SK-N-SH treated with all-trans-retinoic acid at 6 μM for 48 hours (cell line): ENCODE measurements around the gene CCN2.

Source experiments
- ATAC-seq: fragments of 200-7000 bp; cut with Tn5 transposase; 3 replicates; pipeline ENCODE4 v1.9.1; 2020; ENCODE audit warnings: mild to moderate bottlenecking, moderate library complexity
- ARNTL ChIP-seq: fragments of 450-650 bp; formaldehyde crosslinking; IDR thresholded peaks from 2 replicates; pipeline ENCODE4 v1.5.0; 2020; ENCODE audit warnings: low read depth, mild to moderate bottlenecking, moderate library complexity, borderline replicate concordance
- BACH2 ChIP-seq: fragments of 250-450 bp; sonication (Bioruptor Pico); IDR thresholded peaks from 2 replicates; pipeline ENCODE4 v1.9.0; 2021; ENCODE audit warnings: mild to moderate bottlenecking, borderline replicate concordance
- CREB5 ChIP-seq: fragments of 250-450 bp; sonication (Bioruptor Pico); IDR thresholded peaks from 2 replicates; pipeline ENCODE4 v1.5.1; 2020; ENCODE audit warnings: low read depth, mild to moderate bottlenecking, moderate library complexity
- CSDC2 ChIP-seq: fragments of 250-450 bp; sonication (Bioruptor Pico); IDR thresholded peaks from 2 replicates; pipeline ENCODE4 v1.5.0; 2020; ENCODE audit warnings: mild to moderate bottlenecking, moderate library complexity
- ESRRG ChIP-seq: fragments of 250-450 bp; sonication (Bioruptor Pico); IDR thresholded peaks from 2 replicates; pipeline ENCODE4 v1.6.1; 2021; ENCODE audit warnings: mild to moderate bottlenecking
- GLIS3 ChIP-seq: fragments of 250-450 bp; sonication (Bioruptor Pico); IDR thresholded peaks from 2 replicates; pipeline ENCODE4 v1.5.0; 2020; ENCODE audit warnings: mild to moderate bottlenecking, moderate library complexity
- ISL1 ChIP-seq: fragments of 250-450 bp; sonication (Bioruptor Pico); IDR thresholded peaks from 2 replicates; pipeline ENCODE4 v2.1.2; 2022; ENCODE audit warnings: mild to moderate bottlenecking, moderate library complexity
- OSR1 ChIP-seq: fragments of 250-450 bp; sonication (Bioruptor Pico); IDR thresholded peaks from 2 replicates; pipeline ENCODE4 v1.8.0; 2022; ENCODE audit warnings: moderate library complexity, mild to moderate bottlenecking, inconsistent platforms
- PATZ1 ChIP-seq: fragments of 250-450 bp; sonication (Bioruptor Pico); IDR thresholded peaks from 2 replicates; pipeline ENCODE4 v1.8.0; 2020; ENCODE audit warnings: mild to moderate bottlenecking, moderate library complexity, borderline replicate concordance
- POU6F1 ChIP-seq: fragments of 250-450 bp; sonication (Bioruptor Pico); IDR thresholded peaks from 2 replicates; pipeline ENCODE4 v1.8.0; 2021; ENCODE audit warnings: low read depth, mild to moderate bottlenecking, moderate library complexity, borderline replicate concordance
- PPARA ChIP-seq: fragments of 250-450 bp; sonication (Bioruptor Pico); IDR thresholded peaks from 2 replicates; pipeline ENCODE4 v1.5.0; 2020; ENCODE audit warnings: mild to moderate bottlenecking, borderline replicate concordance
- RARB ChIP-seq: fragments of 250-450 bp; sonication (Bioruptor Pico); IDR thresholded peaks from 2 replicates; pipeline ENCODE4 v1.8.0; 2021; ENCODE audit warnings: mild to moderate bottlenecking, moderate library complexity
- SNAI2 ChIP-seq: fragments of 250-450 bp; sonication (Bioruptor Pico); IDR thresholded peaks from 2 replicates; pipeline ENCODE4 v1.5.0; 2020; ENCODE audit warnings: mild to moderate bottlenecking, moderate library complexity
- TCF4 ChIP-seq: fragments of 250-450 bp; sonication (Bioruptor Pico); IDR thresholded peaks from 2 replicates; pipeline ENCODE4 v1.8.0; 2021; ENCODE audit warnings: mild to moderate bottlenecking, moderate library complexity, borderline replicate concordance
- TOX ChIP-seq: fragments of 250-450 bp; sonication (Bioruptor Pico); IDR thresholded peaks from 2 replicates; pipeline ENCODE4 v1.8.0; 2021; ENCODE audit warnings: mild to moderate bottlenecking, moderate library complexity, borderline replicate concordance
- TSHZ2 ChIP-seq: fragments of 250-450 bp; sonication (Bioruptor Pico); IDR thresholded peaks from 2 replicates; pipeline ENCODE4 v1.5.0; 2020; ENCODE audit warnings: mild to moderate bottlenecking, moderate library complexity
- ZC3H10 ChIP-seq: fragments of 250-450 bp; sonication (Bioruptor Pico); IDR thresholded peaks from 2 replicates; pipeline ENCODE4 v1.5.1; 2021; ENCODE audit warnings: mild to moderate bottlenecking, moderate library complexity
- ZFP30 ChIP-seq: fragments of 450-650 bp; formaldehyde crosslinking; IDR thresholded peaks from 2 replicates; pipeline ENCODE4 v1.5.0; 2022; ENCODE audit warnings: mild to moderate bottlenecking, moderate library complexity
- ZNF565 ChIP-seq: fragments of 450-650 bp; formaldehyde crosslinking; conservative IDR thresholded peaks from 2 replicates; pipeline ENCODE4 v1.5.0; 2020; ENCODE audit warnings: low read depth, mild to moderate bottlenecking, moderate library complexity
- ZNF8 ChIP-seq: fragments of 450-650 bp; formaldehyde crosslinking; IDR thresholded peaks from 2 replicates; pipeline ENCODE4 v1.5.0; 2020; ENCODE audit warnings: mild to moderate bottlenecking, moderate library complexity

CCN2 gene

GRCh38 chr6:131981624-131981978 lies 30.4 kb upstream of the CCN2 start:
- no peak for ATAC-seq

GRCh38 chr6:131980791-131981623 lies 29.8 kb upstream of the CCN2 start:
- peak; percentile 23; the same call in 1 of the 3 replicates for ATAC-seq
- no peak for TF ChIP-seq OSR1 (CRISPR knock-in tag)
- TF ChIP-seq ZNF8 (CRISPR knock-in tag), result no peak
- TF ChIP-seq ZFP30 (CRISPR knock-in tag), result no peak
- no peak for TF ChIP-seq TCF4 (CRISPR knock-in tag)
- no peak for TF ChIP-seq ISL1 (CRISPR knock-in tag)
- TF ChIP-seq ZNF565 (CRISPR knock-in tag), result no peak

More at GRCh38 chr6:131981624-131981978, 30.4 kb upstream of the CCN2 start:
- TF ChIP-seq PATZ1 (CRISPR knock-in tag) (no peak), ARNTL (CRISPR knock-in tag) (no peak), ISL1 (CRISPR knock-in tag) (no peak), ZNF8 (CRISPR knock-in tag) (no peak), CSDC2 (no peak), TOX (CRISPR knock-in tag) (no peak), SNAI2 (CRISPR knock-in tag) (no peak), TSHZ2 (CRISPR knock-in tag) (no peak), TCF4 (CRISPR knock-in tag) (no peak), ZC3H10 (CRISPR knock-in tag) (no peak), ESRRG (CRISPR knock-in tag) (no peak), PPARA (CRISPR knock-in tag) (no peak), BACH2 (CRISPR knock-in tag) (no peak), CREB5 (CRISPR knock-in tag) (no peak), POU6F1 (CRISPR knock-in tag) (no peak), GLIS3 (no peak)

- no peak for ATAC-seq
- no peak for TF ChIP-seq CSDC2
- no peak for TF ChIP-seq RARB (CRISPR knock-in tag)
- TF ChIP-seq ZC3H10 (CRISPR knock-in tag), result no peak
Measured at GRCh38 chr6:131980338-131980790, 29.2 kb upstream of the CCN2 start.
